Prostate gland (tissue), 2 donors: ENCODE measurements around the gene ZBTB25.

Source experiments
- CTCF ChIP-seq, 4 experiments: fragments of 200-600 bp in 2 of 4; fragments of 450-650 bp in 2 of 4; sonication (generic) in 2 of 4; IDR thresholded peaks; 1 replicate in 3 of 4; 2 replicates in 1 of 4; pipeline ENCODE4 v1.5.1; 2016 to 2019; ENCODE audit warnings: antibody characterized with exemption in 4 of 4, mild to moderate bottlenecking in 2 of 4, moderate library complexity in 2 of 4
- POLR2A ChIP-seq: fragments of 450-650 bp; IDR thresholded peaks from one replicate; pipeline ENCODE4 v1.6.1; 2016; ENCODE audit warnings: antibody characterized with exemption, mild to moderate bottlenecking

- TF ChIP-seq CTCF (IDR thresholded peaks at IDR 0.05), result no peak
- TF ChIP-seq POLR2A, result no peak
These were observed 39.0 kb downstream of the ZBTB25 start for GRCh38 chr14:64464651-64465050.
